HG03175 (cell line): ENCODE measurements around the gene HNRNPA0.
"Not testable (repeated sequence)": the region's sequence is repeated elsewhere in the genome, so short reads cannot be mapped to it uniquely, and the experiment has no call there.

ENCODE experiments used
- ATAC-seq: cut with Tn5 transposase; IDR thresholded peaks from one replicate; pipeline ENCODE4 v1.9.1; 2021; ENCODE audit warnings: mild to moderate bottlenecking, moderate library complexity; ENCODE audit not compliant: unreplicated experiment

The HNRNPA0 gene

GRCh38 chr5:137754188-137754960 is at the start of gene HNRNPA0:
Gene HNRNPA0, minus strand, starts transcription at chr5:137754363. Its CDS starts 297 bp downstream, at chr5:137754066.
- ATAC-seq = peak; percentile 68

- ATAC-seq = no peak
Observed at GRCh38 chr5:137802282-137803210, 48.4 kb upstream of the HNRNPA0 start.

- ATAC-seq = no peak
Observed at GRCh38 chr5:137800700-137801411, 46.7 kb upstream of the HNRNPA0 start.

- ATAC-seq = no peak
Observed at GRCh38 chr5:137796279-137796678, 42.1 kb upstream of the HNRNPA0 start.

- no peak for ATAC-seq
Observed at GRCh38 chr5:137794863-137795262, 40.7 kb upstream of the HNRNPA0 start.

- ATAC-seq = peak; percentile 80
Observed at GRCh38 chr5:137792303-137792702, 38.1 kb upstream of the HNRNPA0 start.

GRCh38 chr5:137791799-137792198 is 37.6 kb upstream of the HNRNPA0 start:
- no peak for ATAC-seq

- no peak for ATAC-seq
Observed at GRCh38 chr5:137791387-137791786, 37.2 kb upstream of the HNRNPA0 start.

- ATAC-seq = not testable (repeated sequence)
Observed at GRCh38 chr5:137788560-137788959, 34.4 kb upstream of the HNRNPA0 start.

GRCh38 chr5:137782984-137783536 is 28.9 kb upstream of the HNRNPA0 start:
- no peak for ATAC-seq

- no peak for ATAC-seq
Observed at GRCh38 chr5:137782055-137782454, 27.9 kb upstream of the HNRNPA0 start.

- no peak for ATAC-seq
Observed at GRCh38 chr5:137778772-137779564, 24.8 kb upstream of the HNRNPA0 start.

GRCh38 chr5:137767937-137768336 is 13.8 kb upstream of the HNRNPA0 start:
- not testable (repeated sequence) for ATAC-seq

GRCh38 chr5:137761566-137761965 is 7.4 kb upstream of the HNRNPA0 start:
- no peak for ATAC-seq

- ATAC-seq = no peak
Observed at GRCh38 chr5:137760719-137761516, 6.8 kb upstream of the HNRNPA0 start.

- no peak for ATAC-seq
Observed at GRCh38 chr5:137760294-137760693, 6.1 kb upstream of the HNRNPA0 start.

GRCh38 chr5:137758715-137759306 is 4.6 kb upstream of the HNRNPA0 start:
- ATAC-seq = peak; percentile 55

- no peak for ATAC-seq
Observed at GRCh38 chr5:137758121-137758520, 4.0 kb upstream of the HNRNPA0 start.

GRCh38 chr5:137757634-137758033 is 3.5 kb upstream of the HNRNPA0 start:
- ATAC-seq = no peak
